ENCODE data around the gene NPY. TPM values are rescaled to one million over a fixed set of nuclear protein-coding genes. Genes with fewer than 3 reads are reported as not detected.

The NPY gene
- total RNA-seq, 1 donor from 2014 or later, result not detected

GRCh38 chr7:24340727-24341126, 56.7 kb downstream of the NPY start:
- H3K27me3 Mint-ChIP-seq (ENCODE audit: insufficient read depth, low read depth), result no peaks in the 10 kb centered on the region
- Histone ChIP-seq H3K4me2 (no peak overlapping the region), H3K9ac (no peak overlapping the region), H3K27ac (no peak overlapping the region), H3K9me3 (ENCODE audit: low read depth) (no peaks in the 10 kb centered on the region), H3K79me2 (ENCODE audit: low read depth) (no peaks in the 10 kb centered on the region), H3K4me1 (peaks cover 29% of the 10 kb centered on the region), H3K36me3 (no peaks in the 10 kb centered on the region), H3K27me3 (peaks cover 9% of the 10 kb centered on the region), H3F3A (ENCODE audit: low read depth) (peaks cover 18% of the 10 kb centered on the region), H4K20me1 (ENCODE audit: low read depth) (no peaks in the 10 kb centered on the region), H3K4me3 (no peak overlapping the region), H2AFZ (replicated peaks) (no peak overlapping the region)
- DNase-seq (ENCODE audit: low spot score), result no peak
- H3K4me3 Mint-ChIP-seq, result no peak overlapping the region
- TF ChIP-seq, protein P1, sequence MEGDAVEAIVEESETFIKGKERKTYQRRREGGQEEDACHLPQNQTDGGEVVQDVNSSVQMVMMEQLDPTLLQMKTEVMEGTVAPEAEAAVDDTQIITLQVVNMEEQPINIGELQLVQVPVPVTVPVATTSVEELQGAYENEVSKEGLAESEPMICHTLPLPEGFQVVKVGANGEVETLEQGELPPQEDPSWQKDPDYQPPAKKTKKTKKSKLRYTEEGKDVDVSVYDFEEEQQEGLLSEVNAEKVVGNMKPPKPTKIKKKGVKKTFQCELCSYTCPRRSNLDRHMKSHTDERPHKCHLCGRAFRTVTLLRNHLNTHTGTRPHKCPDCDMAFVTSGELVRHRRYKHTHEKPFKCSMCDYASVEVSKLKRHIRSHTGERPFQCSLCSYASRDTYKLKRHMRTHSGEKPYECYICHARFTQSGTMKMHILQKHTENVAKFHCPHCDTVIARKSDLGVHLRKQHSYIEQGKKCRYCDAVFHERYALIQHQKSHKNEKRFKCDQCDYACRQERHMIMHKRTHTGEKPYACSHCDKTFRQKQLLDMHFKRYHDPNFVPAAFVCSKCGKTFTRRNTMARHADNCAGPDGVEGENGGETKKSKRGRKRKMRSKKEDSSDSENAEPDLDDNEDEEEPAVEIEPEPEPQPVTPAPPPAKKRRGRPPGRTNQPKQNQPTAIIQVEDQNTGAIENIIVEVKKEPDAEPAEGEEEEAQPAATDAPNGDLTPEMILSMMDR (IDR thresholded peaks at IDR 0.05), result no peak
- TF ChIP-seq EZH2 (IDR thresholded peaks at IDR 0.05) (no peak), EZH2phosphoT487 (IDR thresholded peaks at IDR 0.05) (no peak)
- no peaks in the 10 kb centered on the region for H3K36me3 Mint-ChIP-seq
- H3K4me1 Mint-ChIP-seq, result peaks cover 24% of the 10 kb centered on the region
- H3K27ac Mint-ChIP-seq, result no peak overlapping the region
- no peaks in the 10 kb centered on the region for H3K9me3 Mint-ChIP-seq

Data from neural progenitor cell (in vitro differentiated cells).